Femur (tissue), 1 donor: ENCODE measurements around the gene CFB.
"Not testable (repeated sequence)": the region's sequence is repeated elsewhere in the genome, so short reads cannot be mapped to it uniquely, and the experiment has no call there.

Experiments used
- DNase-seq: peaks from one replicate; pipeline ENCODE4 v3.0.0-alpha.2; 2017

Gene CFB

DNA sequence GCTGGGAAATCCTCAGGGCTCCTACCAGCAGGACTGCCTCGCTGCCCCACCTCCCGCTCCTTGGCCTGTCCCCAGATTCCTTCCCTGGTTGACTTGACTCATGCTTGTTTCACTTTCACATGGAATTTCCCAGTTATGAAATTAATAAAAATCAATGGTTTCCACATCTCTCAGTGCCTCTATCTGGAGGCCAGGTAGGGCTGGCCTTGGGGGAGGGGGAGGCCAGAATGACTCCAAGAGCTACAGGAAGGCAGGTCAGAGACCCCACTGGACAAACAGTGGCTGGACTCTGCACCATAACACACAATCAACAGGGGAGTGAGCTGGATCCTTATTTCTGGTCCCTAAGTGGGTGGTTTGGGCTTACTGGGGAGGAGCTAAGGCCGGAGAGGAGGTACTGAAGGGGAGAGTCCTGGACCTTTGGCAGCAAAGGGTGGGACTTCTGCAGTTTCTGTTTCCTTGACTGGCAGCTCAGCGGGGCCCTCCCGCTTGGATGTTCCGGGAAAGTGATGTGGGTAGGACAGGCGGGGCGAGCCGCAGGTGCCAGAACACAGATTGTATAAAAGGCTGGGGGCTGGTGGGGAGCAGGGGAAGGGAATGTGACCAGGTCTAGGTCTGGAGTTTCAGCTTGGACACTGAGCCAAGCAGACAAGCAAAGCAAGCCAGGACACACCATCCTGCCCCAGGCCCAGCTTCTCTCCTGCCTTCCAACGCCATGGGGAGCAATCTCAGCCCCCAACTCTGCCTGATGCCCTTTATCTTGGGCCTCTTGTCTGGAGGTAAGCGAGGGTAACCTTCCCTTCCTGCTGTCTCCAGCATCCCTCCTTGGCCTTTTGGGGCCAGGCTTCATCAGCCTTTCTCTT lies at the start of gene CFB:
TSS of gene CFB (plus strand) at position 589 of the 863 bp plus-strand sequence. CDS start at position 716, 127 bp downstream.
- peak; percentile 75 for DNase-seq

DNA sequence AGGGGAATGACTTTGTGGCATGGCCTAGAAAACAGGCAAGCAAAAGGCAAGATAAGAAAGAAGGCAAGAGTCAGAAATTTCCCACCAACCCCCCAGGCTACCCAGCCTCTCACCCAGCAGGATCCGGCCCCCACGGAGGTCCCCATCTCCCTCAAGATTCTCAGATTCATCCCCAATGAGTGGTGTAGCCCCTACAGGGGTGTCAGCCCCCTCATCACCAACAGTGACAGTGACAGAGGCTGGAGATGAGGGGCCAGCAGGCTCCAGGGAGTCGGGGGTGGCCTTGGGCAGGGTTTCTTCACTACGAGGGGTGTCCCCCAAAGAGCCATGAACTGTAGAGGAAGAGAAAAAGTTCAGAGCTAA lies 49.4 kb upstream of the CFB start:
- DNase-seq: no peak

DNA sequence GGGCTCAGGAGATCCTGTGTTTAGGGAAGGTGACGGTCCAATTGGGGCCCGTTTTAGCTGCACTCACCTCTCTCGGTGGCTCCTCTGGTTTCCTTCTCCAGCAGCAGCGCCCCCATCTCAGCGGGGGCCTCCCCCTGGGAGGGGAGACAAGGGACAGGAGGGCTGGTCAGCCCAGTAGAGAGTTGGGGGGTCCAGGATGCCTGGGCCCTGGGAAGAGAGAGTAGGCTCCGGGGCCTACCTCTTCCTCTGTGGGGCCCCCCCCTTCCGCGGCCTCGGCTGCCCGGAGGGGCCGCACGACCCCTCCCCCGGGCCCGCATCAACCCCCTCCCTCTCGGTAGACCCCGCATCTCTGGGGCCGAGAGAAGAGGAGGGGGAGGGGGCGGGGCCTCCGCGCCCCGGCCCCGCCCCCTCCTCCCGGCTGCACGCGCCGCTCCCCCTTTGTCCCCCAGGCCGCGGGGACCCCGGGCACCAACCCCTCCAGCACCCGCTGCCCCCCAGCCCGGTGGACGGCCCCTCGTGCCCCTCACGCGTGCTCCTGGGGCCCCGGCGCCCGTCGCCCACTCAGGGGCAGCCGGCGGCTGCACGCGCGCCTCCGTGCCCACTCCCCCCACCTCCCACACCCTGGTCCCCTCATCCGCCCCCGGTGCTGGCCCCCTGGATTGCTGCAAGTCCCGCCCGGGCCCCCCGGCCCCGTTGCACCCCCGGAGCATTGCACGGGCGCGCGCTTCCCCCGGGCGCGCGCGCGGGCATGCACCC lies 48.9 kb upstream of the CFB start:
- no peak for DNase-seq

DNA sequence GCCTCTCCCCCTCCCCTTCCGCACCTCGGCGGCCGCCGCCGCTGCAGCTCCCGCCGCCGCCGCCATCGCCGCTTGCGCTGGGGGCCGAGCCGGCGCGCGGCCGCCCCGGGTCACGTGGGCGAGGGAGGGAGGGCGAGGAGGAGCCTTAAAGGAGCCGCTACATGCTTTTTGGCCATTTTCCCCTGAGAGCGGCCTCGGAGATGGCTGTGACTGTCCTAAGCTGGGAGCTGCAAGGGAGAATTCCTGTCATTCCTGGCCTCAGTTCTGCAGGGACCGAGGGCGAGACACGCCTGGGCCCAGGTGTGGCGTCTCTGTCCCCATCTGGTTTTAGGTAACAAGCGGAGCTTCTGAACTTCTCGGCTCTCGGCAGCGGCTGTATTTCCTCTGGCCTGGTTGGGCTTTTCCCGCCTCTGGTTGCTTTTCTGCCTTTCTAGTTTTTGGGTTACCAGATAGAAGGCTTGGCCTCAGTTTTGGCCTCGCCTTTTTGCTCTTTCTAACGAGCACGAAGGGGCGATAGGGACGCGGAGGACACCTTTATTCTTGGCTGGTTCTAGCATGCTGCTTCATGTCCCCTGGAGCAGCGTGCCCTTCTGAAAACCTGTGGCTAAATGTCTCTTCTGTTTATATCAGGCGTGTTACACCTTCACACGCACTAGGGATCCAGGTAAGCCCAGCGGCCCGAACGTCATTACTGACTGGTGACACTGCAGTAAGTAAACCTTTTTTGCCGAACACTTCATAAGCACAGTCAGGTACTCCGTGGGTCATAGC lies 48.1 kb upstream of the CFB start, which contains the start of gene EHMT2:
TSS of gene EHMT2 (minus strand) at position 87 of the 771 bp plus-strand sequence. CDS start at position 66, 21 bp downstream.
- peak; percentile 91 for DNase-seq

DNA sequence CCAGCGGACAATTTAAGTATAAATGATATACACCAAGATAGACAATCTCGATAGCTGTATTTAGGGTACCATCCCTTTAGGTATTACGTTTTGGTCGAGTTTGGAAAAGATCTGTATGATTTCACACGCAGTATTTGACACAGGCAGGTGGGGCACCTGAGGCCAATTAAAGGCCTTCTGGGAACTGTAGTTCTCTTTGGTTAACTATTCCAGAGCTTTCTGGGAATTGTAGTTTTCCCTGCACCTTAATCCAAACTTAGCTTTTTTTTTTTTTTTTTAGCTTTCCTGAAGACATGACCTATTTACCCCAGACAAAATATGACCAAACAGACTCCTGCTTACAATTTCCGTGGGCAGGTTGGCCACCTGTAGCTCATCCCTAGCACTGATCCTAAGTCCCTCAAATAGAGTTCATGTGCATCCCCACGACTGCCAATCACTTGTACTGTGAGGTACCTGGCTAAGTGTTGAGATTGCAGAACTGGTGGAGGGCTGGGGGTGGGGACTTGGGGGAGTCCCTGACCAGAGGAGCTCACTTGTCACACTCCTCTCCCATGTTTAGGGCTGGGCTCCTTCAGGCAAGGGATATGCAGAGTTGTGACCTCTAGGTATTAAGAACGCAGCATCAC lies 47.4 kb upstream of the CFB start:
- DNase-seq: no peak

DNA sequence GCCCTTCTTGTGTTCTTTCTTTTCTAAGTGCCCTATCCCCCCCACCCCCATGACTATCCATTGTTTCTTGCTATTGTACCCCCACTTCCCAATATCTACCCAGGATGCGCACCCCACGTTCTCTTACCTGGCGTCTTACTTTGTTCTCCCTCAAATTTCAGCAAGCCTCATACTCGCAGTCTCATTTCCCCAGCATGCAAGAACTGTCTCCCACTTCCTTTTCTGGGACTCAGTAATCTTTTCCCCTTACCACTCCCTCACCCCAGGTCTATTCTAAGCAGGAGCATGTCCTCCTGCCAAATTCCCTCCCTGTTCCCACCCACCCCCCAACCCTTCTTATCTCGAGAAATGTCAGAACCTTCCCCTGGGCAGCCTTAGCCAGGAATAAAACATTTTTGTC lies 46.7 kb upstream of the CFB start:
- no peak for DNase-seq

DNA sequence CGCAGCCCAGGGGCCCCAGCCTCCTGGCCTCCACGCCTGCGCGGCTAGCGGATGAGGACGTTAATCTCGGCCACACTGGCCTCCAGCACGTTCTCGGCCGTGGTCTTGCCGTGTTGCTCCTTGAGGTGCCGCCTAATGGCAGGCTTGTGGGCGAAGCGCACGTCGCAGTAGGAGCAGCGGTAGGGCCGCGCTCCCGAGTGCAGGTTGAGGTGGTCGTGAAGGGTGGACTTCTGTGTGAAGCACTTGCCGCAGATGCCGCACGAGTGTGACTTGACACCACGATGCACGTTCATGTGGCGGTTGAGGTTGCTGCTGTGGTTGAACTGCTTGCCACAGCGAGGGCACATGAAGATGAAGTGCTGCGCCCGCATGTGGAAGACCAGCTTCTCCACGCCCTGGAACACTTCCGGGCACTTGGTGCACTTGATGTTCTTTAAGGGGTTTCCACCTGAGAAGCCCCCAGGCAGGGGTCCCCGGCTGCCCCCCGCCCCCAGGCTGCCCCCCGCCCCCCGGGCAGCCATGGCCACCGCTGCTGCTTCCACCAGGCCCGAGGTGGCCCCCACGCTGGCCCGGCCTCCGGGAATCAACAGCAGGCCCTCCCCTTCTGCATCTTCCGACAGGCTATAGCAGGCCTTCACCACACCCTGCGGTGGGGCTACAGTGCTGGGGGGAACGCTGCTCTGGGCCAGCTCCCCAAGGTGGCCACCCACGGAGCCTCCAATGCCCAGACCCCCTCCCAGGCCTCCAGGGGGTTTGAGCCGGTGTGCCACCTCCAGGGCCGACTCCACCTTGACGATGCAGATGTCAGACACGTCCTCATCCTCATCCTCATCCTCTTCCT lies 45.8 kb upstream of the CFB start:
- no peak for DNase-seq

DNA sequence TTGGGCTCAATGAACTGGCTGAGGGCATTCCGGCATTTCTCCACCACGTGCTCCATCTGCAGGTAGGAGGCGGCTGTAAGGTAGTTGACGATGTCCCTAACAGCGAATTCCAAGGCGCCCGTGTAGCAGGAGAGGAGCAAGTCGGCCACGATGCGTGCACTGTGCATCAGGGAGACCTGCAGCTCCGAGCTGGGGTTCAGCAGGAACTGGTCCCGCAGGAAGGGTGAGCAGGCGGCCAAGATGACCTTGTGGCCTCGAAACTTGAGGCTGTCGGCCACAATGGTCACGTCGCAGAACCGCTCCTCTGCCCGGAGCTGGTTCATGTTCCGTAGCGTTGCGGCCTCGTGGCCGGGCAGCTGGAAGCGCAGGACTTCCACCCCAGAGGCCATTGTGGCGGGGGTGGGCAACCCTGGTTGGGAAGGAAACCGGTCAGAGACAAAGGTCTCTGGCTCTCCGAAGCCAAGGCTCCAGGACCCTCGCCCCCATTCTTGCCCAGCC lies 44.9 kb upstream of the CFB start:
- DNase-seq: no peak

DNA sequence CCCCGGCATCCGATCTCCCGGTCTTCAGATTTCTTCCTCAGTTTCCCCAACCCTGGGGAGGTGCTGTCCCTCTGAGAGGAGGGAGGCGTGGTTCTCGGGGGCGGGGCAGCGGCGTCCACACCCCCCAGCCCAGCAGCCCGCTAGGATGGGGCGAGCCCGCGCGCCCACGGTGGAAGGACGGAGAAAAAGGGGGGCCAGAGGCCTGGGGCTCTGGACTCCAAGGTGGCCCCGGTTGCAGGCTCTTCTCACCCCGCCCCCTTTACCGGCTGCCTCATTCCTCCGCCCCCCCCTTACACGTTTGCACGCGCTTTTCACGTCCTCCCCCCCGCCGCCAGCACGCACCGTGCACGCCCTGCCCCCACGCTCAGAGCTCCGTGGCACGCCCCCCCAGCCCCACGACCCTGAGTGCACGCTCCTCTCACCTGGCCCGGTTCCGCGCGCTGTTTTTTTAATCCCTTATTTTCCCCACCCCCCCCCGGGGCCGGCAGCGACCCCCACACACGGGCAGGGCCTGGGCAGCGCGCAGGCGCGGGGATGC lies 44.4 kb upstream of the CFB start:
- DNase-seq: peak; percentile 74

DNA sequence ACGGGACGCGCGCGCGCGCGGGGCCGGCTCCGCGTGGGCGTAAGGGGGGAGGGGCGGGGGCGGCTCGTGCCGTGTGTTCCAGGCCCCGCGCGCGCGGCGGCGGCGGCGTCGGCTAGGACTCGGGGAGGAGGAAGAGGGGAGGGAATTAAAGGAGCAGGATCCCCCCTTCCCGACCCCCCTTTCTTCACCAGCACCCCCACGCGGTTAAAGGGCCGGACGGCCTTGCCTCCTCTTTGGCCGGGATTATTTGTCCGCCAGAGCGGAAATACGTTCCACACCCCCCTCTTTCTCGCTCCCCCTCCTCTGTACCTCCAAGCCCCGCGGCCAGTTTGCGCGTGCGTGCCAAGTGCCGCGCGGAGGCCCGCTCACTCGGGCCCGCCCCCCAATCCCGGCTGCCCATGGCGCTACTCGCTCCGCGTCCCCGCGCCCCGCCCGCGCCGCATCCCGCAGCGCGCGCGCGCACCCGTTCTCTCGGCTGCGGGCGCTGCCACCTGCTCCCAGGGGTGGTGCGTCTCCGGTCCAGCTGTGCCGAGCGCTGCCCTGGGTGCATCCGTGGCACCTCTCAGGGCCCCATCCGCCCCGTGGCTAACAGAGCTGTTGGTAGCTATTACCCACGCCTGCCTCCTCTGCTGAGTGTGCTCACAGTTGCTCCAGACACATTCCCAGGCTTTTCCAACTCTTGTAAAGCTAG lies 43.8 kb upstream of the CFB start, which contains the start of gene ZBTB12:
TSS of gene ZBTB12 (minus strand) at position 134 of the 691 bp plus-strand sequence. CDS start 781 bp downstream, outside the sequence.
- DNase-seq: peak; percentile 97

DNA sequence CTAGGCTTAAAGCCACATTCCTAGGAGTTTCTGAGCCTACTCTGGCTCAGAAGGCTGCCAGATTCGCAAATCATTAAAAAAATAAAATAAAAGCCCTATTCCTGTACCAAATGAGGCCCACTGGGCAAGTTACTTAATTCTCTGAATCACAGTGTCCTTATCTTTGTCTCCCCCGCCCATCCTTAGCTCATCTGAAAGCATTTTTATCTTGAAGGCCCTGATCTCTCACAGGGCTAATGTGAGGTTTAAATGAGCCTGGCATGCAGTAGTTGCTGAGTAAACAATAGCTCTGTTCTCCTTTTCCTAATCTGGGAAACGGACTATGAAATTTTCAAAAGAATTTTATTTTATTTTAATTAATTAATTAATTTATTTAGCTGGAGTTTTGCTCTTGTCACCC lies 41.9 kb upstream of the CFB start:
- no peak for DNase-seq

DNA sequence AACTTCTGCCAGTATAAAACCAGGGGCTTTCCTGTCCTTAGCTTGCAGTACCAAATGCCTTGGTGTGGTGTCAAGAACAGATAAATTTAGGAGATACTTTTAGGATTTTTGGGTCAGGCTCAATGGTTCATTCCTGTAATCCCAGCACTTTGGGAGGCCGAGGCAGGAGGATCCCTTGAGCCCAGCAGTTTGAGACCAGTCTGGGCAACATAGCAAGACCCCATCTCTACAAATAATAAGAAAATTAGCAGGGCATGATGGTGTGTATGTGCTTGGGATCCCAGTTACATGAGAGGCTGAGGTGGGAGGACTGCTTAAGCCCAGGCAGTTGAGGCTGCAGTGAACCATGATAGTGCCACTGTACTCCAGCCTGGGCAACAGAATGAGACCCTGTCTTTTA lies 40.9 kb upstream of the CFB start:
- DNase-seq: no peak

DNA sequence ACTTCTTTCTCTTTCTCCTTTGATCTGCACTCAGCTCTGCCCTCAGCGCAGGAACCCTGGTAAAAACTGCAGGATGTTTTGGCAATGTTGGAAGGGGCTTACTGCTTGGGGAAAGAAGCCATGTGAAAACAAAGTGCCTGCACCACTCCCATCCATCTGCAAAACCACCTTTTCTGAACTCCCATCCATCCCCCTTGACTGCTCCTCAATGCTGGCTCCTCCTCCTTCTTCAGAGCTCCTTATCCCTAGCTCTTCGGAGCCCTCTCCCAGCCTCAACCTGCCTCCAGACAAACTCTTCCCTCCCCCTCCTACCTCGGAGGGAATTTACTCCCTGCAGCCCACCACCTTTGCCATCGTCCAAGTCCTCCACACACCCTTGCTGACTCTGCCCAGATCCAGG lies 39.8 kb upstream of the CFB start:
- no peak for DNase-seq

DNA sequence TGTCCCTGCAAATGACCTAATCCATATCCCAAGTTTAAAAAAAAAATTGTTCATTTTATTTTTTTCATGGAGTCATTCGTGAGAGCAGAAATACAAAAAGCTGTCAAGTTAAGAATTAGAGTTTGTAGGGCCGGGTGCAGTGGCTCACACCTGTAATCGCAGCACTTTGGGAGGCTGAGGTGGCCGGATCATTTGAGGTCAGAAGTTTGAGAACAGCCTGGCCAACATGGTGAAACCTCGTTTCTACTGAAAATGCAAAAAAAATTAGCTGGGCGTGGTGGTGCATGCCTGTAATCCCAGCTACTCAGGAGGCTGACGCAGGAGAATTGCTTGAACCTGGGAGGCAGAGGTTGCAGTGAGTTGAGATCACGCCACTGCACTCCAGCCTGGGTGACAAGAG lies 39.2 kb upstream of the CFB start:
- DNase-seq: not testable (repeated sequence)

DNA sequence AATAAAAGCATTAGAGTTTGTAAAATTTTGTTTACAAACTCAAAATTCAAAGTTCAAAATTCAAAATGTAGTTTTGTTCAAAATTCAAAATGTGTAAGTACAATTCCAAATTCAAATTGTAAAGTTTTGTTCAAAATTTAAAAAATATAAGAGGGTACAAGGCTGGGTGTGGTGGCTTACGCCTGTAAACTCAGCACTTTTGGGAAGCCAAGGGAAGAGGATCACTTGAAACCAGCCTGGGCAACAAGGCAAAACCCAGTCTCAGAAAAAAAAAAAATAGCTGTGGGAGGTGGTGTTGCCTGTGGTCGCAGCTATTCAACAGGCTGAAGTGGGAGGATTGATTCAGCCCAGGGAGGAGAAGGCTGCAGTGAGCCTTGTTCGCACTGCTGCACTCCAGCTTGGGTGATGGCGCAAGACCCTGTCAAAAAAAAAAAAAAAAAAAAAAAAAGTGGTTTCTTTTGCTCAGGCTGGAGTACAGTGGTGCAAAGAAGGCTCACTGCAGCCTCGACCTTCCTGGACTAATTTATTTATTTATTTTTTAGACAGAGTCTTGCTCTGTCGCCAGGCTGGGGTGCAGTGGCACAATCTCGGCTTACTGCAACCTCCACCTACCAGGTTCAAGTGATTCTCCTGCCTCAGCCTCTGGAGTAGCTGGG lies 38.6 kb upstream of the CFB start:
- no peak for DNase-seq

DNA sequence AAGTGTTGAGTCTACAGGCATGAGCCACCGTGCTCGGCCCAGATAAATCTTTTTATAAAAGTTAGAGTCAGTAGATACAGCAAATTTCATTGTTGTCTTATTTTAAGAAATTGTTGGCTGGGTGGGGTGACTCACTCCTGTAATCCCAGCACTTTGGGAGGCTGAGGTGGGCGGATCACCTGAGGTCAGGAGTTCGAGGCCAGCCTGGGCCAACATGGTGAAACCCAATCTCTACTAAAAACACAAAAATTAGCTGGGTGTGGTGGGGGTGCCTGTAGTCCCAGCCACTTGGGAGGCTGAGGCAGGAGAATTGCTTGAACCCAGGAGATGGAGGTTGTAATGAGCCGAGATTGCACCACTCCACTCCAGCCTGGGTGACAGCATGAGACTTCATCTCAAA lies 37.6 kb upstream of the CFB start:
- DNase-seq: not testable (repeated sequence)

DNA sequence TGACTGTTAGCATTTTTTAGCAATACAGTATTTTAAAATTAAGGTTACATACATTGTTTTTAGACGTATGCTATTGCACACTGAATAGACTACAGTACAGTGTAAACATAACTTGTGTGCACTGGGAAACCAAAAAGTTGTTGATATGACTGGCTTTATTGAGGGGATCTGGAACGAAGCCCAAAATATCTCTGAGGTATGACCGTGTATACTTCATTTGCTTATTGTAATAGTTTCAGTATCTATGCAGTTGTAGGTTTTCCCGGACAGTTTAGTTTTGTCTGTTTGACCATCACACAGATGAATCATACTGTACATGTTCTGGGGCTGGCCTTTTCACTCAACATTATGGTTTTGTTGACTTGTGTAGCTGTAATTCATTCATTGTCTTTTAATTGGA lies 37.1 kb upstream of the CFB start:
- no peak for DNase-seq

DNA sequence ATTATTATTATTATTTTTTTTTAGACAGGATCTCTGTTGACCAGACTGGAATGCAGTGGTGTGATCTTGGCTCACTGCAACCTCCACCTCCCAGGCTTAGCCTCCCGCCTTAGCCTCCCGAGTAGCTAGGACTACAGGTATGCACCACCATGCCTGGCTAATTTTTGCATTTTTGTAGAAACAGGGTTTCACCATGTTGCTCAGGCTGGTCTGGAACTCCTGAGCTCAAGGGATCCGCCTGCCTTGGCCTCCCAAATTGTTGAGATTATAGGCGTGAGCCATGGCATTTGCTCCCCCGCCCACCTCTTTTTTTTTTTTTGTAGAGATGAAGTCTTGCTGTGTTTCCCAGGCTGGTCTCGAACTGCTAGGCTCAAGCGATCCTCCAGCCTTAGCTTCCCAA lies 36.6 kb upstream of the CFB start:
- not testable (repeated sequence) for DNase-seq

DNA sequence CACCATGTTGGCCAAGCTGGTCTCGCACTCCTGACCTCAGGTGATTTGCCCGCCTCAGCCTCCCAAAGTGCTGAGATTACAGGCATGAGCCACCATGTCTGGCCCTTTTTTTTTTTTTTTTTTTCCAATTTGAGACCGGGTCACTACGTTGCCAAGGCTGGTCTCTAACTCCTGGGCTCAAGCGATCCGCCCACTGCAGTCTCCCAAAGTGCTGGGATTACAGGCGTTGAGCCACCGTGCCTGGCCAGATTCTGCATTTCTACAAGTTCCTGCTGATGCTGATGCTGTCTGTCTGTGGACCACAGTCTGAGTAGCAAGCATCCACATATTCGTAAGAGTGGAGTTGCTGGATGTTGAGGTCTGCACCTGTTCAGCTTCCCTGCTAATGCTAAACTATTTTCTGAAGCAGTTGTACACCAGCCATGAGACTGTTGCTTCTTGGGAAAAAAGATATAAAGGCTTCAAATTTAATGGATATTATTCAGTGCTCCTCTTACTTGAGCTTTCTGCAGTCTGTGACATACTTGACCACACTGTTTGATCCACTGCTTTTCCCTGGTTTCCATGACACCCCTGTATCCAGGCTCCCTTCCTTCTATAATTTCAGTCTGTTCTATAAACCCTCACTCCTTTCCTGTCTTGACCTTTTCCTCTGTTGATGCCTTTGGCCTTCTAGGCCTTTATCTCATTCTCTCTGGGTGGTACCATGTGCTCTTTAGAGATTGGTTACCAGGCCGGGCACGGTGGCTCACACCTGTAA lies 33.9 kb upstream of the CFB start:
- DNase-seq: no peak
